CD14-positive monocyte (primary cell): ENCODE data around the gene YBX2. TPM values are rescaled to one million over a fixed set of nuclear protein-coding genes. Genes with fewer than 3 reads are reported as not detected.

Experiments used
- DNase-seq, 3 donors: peaks; one replicate each; pipeline ENCODE4 v3.0.0-alpha.2; 2011 to 2022
- H2AFZ ChIP-seq: 2 replicates; pipeline ENCODE4 v1.6.0; 2012; ENCODE audit warnings: mild to moderate bottlenecking, low read depth, low read length, inconsistent platforms; ENCODE audit not compliant: insufficient read depth, poor library complexity, severe bottlenecking
- H3K27ac ChIP-seq, 2 donors: 1 replicate in 1 of 2; 2 replicates in 1 of 2; pipeline ENCODE4 v1.5.1; 2012 to 2013; ENCODE audit warnings: low read length in 2 of 2, control low read depth in 1 of 2, inconsistent platforms in 1 of 2, low read depth in 1 of 2, mild to moderate bottlenecking in 1 of 2
- H3K27me3 ChIP-seq, 2 donors: one replicate each; pipeline versions ENCODE4 v1.6.0 to v1.6.1; 2011 to 2013; ENCODE audit warnings: low read length in 2 of 2; ENCODE audit not compliant: control insufficient read depth in 2 of 2, insufficient read depth in 2 of 2
- H3K36me3 ChIP-seq, 2 donors: replicated peaks in 1 of 2; 1 replicate in 1 of 2; 2 replicates in 1 of 2; pipeline versions ENCODE4 v1.5.1 to v1.6.1; 2012 to 2013; ENCODE audit warnings: low read length in 2 of 2, control low read depth in 1 of 2, inconsistent platforms in 1 of 2, mild to moderate bottlenecking in 1 of 2; ENCODE audit not compliant: insufficient read depth in 2 of 2, control insufficient read depth in 1 of 2
- H3K4me1 ChIP-seq, 2 donors: 1 replicate in 1 of 2; 2 replicates in 1 of 2; pipeline versions ENCODE4 v1.5.1 to v1.6.1; 2012 to 2013; ENCODE audit warnings: low read length in 2 of 2, control low read depth in 1 of 2, inconsistent platforms in 1 of 2, mild to moderate bottlenecking in 1 of 2, moderate library complexity in 1 of 2; ENCODE audit not compliant: insufficient read depth in 2 of 2, control insufficient read depth in 1 of 2
- H3K4me2 ChIP-seq: replicated peaks from 2 replicates; pipeline ENCODE3; 2012; ENCODE audit warnings: low read length, moderate library complexity, mild to moderate bottlenecking; ENCODE audit not compliant: poor library complexity, severe bottlenecking; ENCODE audit errors: extremely low read depth
- H3K4me3 ChIP-seq, 3 experiments: fragments of 200-600 bp in 1 of 3; sonication (generic) in 1 of 3; replicated peaks in 1 of 3; 1 replicate in 2 of 3; 2 replicates in 1 of 3; pipeline ENCODE4 v1.5.1; 2011 to 2013; ENCODE audit warnings: low read length in 3 of 3, mild to moderate bottlenecking in 3 of 3, control low read depth in 2 of 3, low read depth in 2 of 3, inconsistent platforms in 1 of 3, moderate library complexity in 1 of 3
- H3K79me2 ChIP-seq: 2 replicates; pipeline ENCODE4 v1.6.0; 2012; ENCODE audit warnings: mild to moderate bottlenecking, control low read depth, inconsistent platforms, low read length, moderate library complexity; ENCODE audit not compliant: insufficient read depth
- H3K9ac ChIP-seq: 2 replicates; pipeline ENCODE4 v1.6.0; 2017; ENCODE audit warnings: low read length, mild to moderate bottlenecking; ENCODE audit not compliant: insufficient read depth, poor library complexity, severe bottlenecking
- H3K9me3 ChIP-seq, 2 donors: replicated peaks in 1 of 2; 1 replicate in 1 of 2; 2 replicates in 1 of 2; pipeline versions ENCODE4 v1.5.1 to v1.6.1; 2012 to 2013; ENCODE audit warnings: low read length in 2 of 2, control low read depth in 1 of 2; ENCODE audit not compliant: control insufficient read depth in 1 of 2, insufficient read depth in 1 of 2
- H4K20me1 ChIP-seq: 2 replicates; pipeline ENCODE4 v1.6.0; 2012; ENCODE audit warnings: mild to moderate bottlenecking, low read length, control low read depth, moderate library complexity; ENCODE audit not compliant: insufficient read depth
- H3K27ac Mint-ChIP-seq, 7 donors: one replicate each; pipeline ENCODE4 v1.8.0; 2020; ENCODE audit warnings: mild to moderate bottlenecking in 7 of 7, mixed read lengths in 7 of 7, moderate library complexity in 6 of 7, inconsistent platforms in 2 of 7
- H3K27me3 Mint-ChIP-seq, 3 donors: one replicate each; pipeline ENCODE4 v1.8.0; 2021 to 2022; ENCODE audit warnings: low read depth in 3 of 3, mild to moderate bottlenecking in 3 of 3, mixed read lengths in 3 of 3, moderate library complexity in 3 of 3, inconsistent platforms in 1 of 3
- H3K36me3 Mint-ChIP-seq, 2 donors: one replicate each; pipeline ENCODE4 v1.8.0; 2020; ENCODE audit warnings: mixed read lengths in 2 of 2, inconsistent platforms in 1 of 2, mild to moderate bottlenecking in 1 of 2
- H3K4me1 Mint-ChIP-seq: one replicate; pipeline ENCODE4 v1.8.0; 2020; ENCODE audit warnings: mild to moderate bottlenecking, mixed read lengths
- H3K4me3 Mint-ChIP-seq, 2 donors: one replicate each; pipeline ENCODE4 v1.8.0; 2020; ENCODE audit warnings: mild to moderate bottlenecking in 2 of 2, mixed read lengths in 2 of 2, moderate library complexity in 1 of 2
- H3K9me3 Mint-ChIP-seq, 7 donors: one replicate each; pipeline ENCODE4 v1.8.0; 2020 to 2022; ENCODE audit warnings: mixed read lengths in 7 of 7, mild to moderate bottlenecking in 6 of 7, moderate library complexity in 6 of 7, inconsistent platforms in 2 of 7
- WGBS: methylation state at CpG from one replicate; pipeline ENCODE4 v1.1.5; 2013; ENCODE audit warnings: missing lambda C conversion rate; ENCODE audit not compliant: insufficient coverage; 5-methylcytosine and 5-hydroxymethylcytosine counted together
- intact Hi-C, 2 donors: fragments of 100-400 bp; cut with micrococcal nuclease; formaldehyde crosslinking; loops; one replicate each; pipeline versions ENCODE4 v1.15.0 to v1.15.1; 2023
- polyA plus RNA-seq, 3 donors: library from polyadenylated mRNA; depleted of rRNA in 1 of 3; unstranded in 2 of 3; stranded (reverse) in 1 of 3; fragments of 300-500 nt in 2 of 3; fragments of >200 nt in 1 of 3; fragmentation: Illumina TruSeq in 2 of 3; gene quantifications; 1 replicate in 2 of 3; 2 replicates in 1 of 3; pipeline ENCODE4 v1.2.3, GENCODE V29; 2012 to 2021
- TF ChIP-seq, protein P1 (sequence below): fragments of 200-600 bp; IDR thresholded peaks from one replicate; pipeline ENCODE4 v1.8.0; 2022; ENCODE audit warnings: antibody characterized with exemption, mild to moderate bottlenecking

Gene YBX2
- polyA plus RNA-seq, 3 donors, result not detected

DNA sequence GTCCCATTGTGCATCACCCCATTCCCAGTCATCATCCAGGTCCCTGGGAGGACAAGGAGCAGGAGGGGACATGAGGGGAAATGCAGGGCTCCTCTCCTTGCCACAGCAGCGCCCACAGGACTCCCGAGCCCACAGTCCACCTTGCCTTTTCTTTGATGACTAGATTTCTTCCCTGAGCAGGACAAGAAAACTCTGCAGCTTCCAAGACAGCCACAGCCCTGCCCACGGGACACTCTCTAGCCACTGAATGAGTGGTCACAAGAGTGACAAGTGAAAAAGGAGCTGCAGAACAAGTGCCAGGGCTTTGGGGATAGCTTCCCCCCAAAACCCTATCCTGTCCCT is 30.0 kb upstream of the YBX2 start:
- no peak overlapping the region for H3K27ac Mint-ChIP-seq
- peaks cover 60 to 71% of the 10 kb centered on the region in 2 donors for H3K36me3 ChIP-seq

DNA sequence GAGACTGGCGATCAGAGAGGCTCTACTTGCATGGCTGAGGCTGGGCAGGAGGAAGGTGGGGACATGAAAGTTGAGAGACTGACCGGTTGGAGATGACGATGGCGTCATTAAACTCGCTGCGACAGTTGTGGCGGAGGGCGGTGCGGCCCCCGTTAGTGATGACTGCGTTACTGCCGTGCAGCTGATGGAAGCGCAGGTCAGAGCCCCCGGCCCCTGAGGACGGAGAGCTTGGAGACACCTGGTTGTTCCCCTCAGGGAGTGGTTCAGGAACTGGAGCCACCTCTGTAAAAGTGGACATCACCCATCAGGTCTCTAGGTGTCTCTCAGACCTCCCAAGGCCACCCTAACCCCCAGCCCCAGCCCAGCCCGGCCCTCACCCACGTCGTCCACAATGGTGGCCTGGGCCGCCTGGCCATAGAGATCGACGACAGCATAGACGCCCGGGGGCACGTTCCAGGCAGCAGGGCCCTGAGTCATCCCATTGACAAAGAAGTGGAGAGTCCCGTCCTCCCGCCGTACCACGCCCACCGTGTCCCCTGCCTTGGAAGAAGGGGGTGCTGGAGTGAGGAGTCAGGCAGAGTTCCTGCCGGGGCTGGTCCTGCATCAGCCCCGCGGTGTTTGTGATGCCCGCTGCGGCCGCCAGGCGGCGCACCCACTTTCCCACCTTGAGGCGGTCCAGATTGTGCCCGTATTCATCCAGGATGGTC is 29.4 kb upstream of the YBX2 start:
- H3K36me3 Mint-ChIP-seq, result peaks cover 49 to 82% of the 10 kb centered on the region in 2 donors
- no peak overlapping the region for H3K9ac ChIP-seq
- H3K27me3 ChIP-seq, result no peaks in the 10 kb centered on the region
- DNase-seq, result peak in 2 of 3 donors; percentile 43 to 52
- H3K27ac ChIP-seq, result no peak overlapping the region
- no peak overlapping the region for H2AFZ ChIP-seq
- no peak overlapping the region for H3K4me3 ChIP-seq
- H3K4me1 Mint-ChIP-seq, result peaks cover 11% of the 10 kb centered on the region
- H3K27me3 Mint-ChIP-seq, result peaks cover 0 to 2% (median 0%) of the 10 kb centered on the region in 3 donors
- TF ChIP-seq, protein P1, sequence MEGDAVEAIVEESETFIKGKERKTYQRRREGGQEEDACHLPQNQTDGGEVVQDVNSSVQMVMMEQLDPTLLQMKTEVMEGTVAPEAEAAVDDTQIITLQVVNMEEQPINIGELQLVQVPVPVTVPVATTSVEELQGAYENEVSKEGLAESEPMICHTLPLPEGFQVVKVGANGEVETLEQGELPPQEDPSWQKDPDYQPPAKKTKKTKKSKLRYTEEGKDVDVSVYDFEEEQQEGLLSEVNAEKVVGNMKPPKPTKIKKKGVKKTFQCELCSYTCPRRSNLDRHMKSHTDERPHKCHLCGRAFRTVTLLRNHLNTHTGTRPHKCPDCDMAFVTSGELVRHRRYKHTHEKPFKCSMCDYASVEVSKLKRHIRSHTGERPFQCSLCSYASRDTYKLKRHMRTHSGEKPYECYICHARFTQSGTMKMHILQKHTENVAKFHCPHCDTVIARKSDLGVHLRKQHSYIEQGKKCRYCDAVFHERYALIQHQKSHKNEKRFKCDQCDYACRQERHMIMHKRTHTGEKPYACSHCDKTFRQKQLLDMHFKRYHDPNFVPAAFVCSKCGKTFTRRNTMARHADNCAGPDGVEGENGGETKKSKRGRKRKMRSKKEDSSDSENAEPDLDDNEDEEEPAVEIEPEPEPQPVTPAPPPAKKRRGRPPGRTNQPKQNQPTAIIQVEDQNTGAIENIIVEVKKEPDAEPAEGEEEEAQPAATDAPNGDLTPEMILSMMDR, result peak; percentile 96
- peaks cover 62 to 74% of the 10 kb centered on the region in 2 donors for H3K36me3 ChIP-seq
- H3K9me3 Mint-ChIP-seq, result no peaks in the 10 kb centered on the region
- peaks cover 7% of the 10 kb centered on the region for H4K20me1 ChIP-seq
- no peak overlapping the region for H3K4me2 ChIP-seq
- WGBS, result 89% methylated on average over 28 of the region's 39 CpGs
- peaks cover 12 to 13% of the 10 kb centered on the region in 2 donors for H3K4me1 ChIP-seq
- intact Hi-C loops, result loop anchor here in 1 of 2 donors (10.0 kb wide), 1 partner anchor 251 kb away; the partner anchor contains the start of gene CD68
- H3K27ac Mint-ChIP-seq, result no peak overlapping the region
- H3K79me2 ChIP-seq, result peaks cover 18% of the 10 kb centered on the region
- no peaks in the 10 kb centered on the region for H3K9me3 ChIP-seq
- H3K4me3 Mint-ChIP-seq, result no peak overlapping the region

More for the DNA sequence above, 30.0 kb upstream of the YBX2 start:
- Histone ChIP-seq H3K4me2 (no peak overlapping the region), H3K79me2 (peaks cover 18% of the 10 kb centered on the region), H3K27me3 (no peaks in the 10 kb centered on the region), H3K27ac (no peak overlapping the region), H3K4me1 (peaks cover 12 to 14% of the 10 kb centered on the region in 2 donors), H2AFZ (no peak overlapping the region), H3K9me3 (no peaks in the 10 kb centered on the region), H3K9ac (no peak overlapping the region), H4K20me1 (peaks cover 7% of the 10 kb centered on the region), H3K4me3 (no peak overlapping the region)
- WGBS, result 80% methylated on average over 1 of the region's 3 CpGs
- TF ChIP-seq, protein P1, result peak; percentile 63
- Mint-ChIP-seq H3K4me3 (no peak overlapping the region), H3K27me3 (peaks cover 0 to 2% (median 0%) of the 10 kb centered on the region in 3 donors), H3K9me3 (no peaks in the 10 kb centered on the region), H3K36me3 (peaks cover 48 to 77% of the 10 kb centered on the region in 2 donors), H3K4me1 (peaks cover 12% of the 10 kb centered on the region)
- intact Hi-C loops, result loop anchor here in 1 of 2 donors (10.0 kb wide), 1 partner anchor 250 kb away; the partner anchor contains the start of gene CD68
- no peak for DNase-seq
